A673 (cell line): ENCODE measurements around the gene TMEM109.

ENCODE experiments used
- EZH2 ChIP-seq: fragments of 200-600 bp; sonication (generic); IDR thresholded peaks from 2 replicates; pipeline ENCODE4 v1.6.1; 2017; ENCODE audit warnings: borderline replicate concordance, low read depth, mild to moderate bottlenecking, mixed read lengths, antibody characterized with exemption, low read length; ENCODE audit not compliant: poor library complexity, severe bottlenecking
- TF ChIP-seq, protein P1 (sequence below): fragments of 300-800, 200-600 bp; sonication (generic); conservative IDR thresholded peaks from 2 replicates; pipeline ENCODE4 v1.5.1; 2017; ENCODE audit warnings: low read depth, mild to moderate bottlenecking, antibody characterized with exemption, low read length, moderate library complexity, mixed read lengths

DNA sequence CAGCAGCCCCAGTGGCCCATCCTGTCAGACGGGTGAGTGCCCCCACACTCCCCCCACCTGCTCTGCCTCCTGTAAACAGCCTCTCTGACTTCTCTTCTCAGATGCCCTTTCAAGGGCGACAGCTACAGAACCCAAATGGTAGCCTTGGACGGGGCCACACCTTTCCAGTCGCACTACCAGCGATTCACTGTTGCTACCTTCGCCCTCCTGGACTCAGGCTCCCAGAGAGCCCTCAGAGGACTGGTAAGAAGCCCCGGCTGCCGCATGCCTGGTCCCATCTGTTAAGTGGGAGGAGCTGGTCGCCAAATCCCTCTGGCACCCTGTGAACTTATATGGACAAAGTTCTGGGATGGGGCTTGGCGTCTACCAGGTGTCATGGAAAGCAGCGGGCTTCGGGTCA is 40.4 kb upstream of the TMEM109 start:
- TF ChIP-seq, protein P1, sequence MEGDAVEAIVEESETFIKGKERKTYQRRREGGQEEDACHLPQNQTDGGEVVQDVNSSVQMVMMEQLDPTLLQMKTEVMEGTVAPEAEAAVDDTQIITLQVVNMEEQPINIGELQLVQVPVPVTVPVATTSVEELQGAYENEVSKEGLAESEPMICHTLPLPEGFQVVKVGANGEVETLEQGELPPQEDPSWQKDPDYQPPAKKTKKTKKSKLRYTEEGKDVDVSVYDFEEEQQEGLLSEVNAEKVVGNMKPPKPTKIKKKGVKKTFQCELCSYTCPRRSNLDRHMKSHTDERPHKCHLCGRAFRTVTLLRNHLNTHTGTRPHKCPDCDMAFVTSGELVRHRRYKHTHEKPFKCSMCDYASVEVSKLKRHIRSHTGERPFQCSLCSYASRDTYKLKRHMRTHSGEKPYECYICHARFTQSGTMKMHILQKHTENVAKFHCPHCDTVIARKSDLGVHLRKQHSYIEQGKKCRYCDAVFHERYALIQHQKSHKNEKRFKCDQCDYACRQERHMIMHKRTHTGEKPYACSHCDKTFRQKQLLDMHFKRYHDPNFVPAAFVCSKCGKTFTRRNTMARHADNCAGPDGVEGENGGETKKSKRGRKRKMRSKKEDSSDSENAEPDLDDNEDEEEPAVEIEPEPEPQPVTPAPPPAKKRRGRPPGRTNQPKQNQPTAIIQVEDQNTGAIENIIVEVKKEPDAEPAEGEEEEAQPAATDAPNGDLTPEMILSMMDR, result no peak
- no peak for TF ChIP-seq EZH2
